Hindlimb muscle (tissue), 1 donor: ENCODE measurements around the gene ADAP1. TPM values are rescaled to one million over a fixed set of nuclear protein-coding genes. Genes with fewer than 3 reads are reported as not detected.

Experiments used
- DNase-seq: peaks from one replicate; pipeline ENCODE4 v3.0.0-alpha.2; 2013
- polyA plus RNA-seq: library from polyadenylated mRNA; unstranded; fragments of 120-200 nt; gene quantifications from one replicate; pipeline ENCODE4 v1.2.1, GENCODE V29; 2013; ENCODE audit not compliant: insufficient read length

ADAP1 gene
- polyA plus RNA-seq, 1 donor = 2.1 TPM

DNA sequence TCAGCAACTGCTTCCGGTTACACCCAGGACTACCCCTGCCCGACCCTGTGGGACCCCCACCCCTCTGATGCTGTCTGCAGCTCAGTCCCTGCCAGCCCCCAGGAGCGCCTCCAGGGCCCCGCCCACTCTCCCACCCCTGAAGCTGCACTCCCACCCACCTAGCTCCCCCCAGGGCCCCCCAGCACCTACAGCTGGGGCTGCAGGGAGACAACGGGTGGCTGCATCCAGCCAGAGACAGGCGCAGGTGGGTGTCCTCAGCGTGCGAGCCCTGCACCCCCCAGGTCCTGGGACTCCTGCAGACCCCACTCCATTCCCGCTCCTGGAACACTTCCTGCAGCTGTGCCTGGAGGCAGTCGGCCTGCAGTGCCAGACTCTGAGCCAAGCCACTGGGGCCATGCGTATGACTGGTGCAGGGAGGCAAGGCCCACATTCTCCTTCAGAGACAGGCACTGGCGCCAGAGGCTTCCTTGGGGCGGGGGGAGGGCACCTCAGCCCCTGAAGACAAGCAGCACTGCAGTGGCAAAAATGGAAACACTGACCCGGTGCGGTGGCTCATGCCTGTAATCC lies 34.6 kb upstream of the ADAP1 start:
- no peak for DNase-seq

DNA sequence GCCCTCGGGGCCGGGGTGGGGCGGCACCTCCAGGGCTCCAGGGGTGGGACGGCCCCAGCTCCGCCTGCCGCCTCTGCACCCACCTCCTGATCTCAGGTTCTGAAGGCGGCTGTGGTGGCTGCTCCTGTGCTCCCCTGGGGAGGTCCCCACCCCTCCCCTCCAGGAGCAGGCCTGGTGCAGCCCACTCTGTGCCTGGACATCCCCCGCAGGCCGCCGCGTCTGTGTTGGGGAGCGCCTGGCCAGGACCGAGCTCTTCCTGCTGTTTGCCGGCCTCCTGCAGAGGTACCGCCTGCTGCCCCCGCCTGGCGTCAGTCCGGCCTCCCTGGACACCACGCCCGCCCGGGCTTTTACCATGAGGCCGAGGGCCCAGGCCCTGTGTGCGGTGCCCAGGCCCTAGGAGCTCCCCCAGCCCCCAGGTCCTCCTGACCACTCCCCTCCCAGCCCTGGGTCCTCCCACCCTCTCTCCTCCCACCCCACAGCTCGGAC lies 34.0 kb upstream of the ADAP1 start:
- DNase-seq = no peak

DNA sequence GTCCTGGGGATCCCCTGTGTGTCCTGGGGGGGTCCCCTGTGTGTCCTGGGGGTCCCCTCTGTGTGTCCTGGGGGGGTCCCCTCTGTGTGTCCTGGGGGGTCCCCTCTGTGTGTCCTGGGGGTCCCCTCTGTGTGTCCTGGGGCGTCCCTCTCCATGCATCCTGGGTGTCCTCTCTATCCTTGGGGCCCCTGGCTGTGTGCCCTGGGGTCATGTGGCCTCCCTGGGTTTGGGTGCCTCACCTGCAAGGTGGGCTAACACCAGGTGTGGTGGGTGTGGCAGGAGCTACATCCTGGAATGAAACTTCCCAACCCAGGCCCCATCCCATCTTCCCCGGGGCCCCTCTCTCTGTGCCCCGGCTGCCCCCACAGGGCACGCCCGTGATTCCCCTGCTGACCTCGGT lies 33.4 kb upstream of the ADAP1 start:
- DNase-seq = no peak

GRCh38 chr7:986766-987751 lies 32.6 kb upstream of the ADAP1 start:
- no peak for DNase-seq

- no peak for DNase-seq
Measured at GRCh38 chr7:985915-986741, 31.6 kb upstream of the ADAP1 start.

GRCh38 chr7:985127-985416 lies 30.6 kb upstream of the ADAP1 start:
- no peak for DNase-seq

- no peak for DNase-seq
Measured at GRCh38 chr7:984361-985126, 30.1 kb upstream of the ADAP1 start.

GRCh38 chr7:983616-984071 lies 29.2 kb upstream of the ADAP1 start:
- no peak for DNase-seq

- DNase-seq = no peak
Measured at GRCh38 chr7:983004-983615, 28.6 kb upstream of the ADAP1 start, which contains the start of gene CYP2W1. CYP2W1 (plus strand) TSS chr7:983181; CDS start chr7:983212, 31 bp downstream.

DNA sequence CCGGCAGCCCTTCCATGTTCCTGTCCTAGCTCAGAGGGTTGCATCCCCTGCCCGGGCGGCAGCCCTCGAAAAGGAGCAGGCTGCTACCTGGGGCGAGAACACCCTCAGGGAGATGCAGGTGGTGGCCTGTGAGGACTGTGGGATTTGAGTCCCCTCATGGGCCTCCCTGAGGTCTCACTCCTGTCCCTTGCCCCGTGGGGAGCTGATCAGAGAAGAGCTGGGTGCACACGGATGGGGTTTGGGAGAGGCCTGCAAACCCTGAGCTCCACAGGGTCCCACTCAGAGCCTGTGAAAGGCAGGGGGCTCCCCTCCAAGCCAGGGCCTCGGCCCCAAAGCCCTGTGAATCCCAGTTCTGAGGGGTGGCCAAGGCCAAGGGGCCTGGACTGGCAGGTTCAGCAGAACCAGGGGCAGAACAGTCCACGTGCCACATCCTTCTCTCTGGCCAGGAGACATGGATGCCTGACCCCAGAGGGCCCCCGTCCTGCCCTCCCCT lies 28.1 kb upstream of the ADAP1 start:
- no peak for DNase-seq

DNA sequence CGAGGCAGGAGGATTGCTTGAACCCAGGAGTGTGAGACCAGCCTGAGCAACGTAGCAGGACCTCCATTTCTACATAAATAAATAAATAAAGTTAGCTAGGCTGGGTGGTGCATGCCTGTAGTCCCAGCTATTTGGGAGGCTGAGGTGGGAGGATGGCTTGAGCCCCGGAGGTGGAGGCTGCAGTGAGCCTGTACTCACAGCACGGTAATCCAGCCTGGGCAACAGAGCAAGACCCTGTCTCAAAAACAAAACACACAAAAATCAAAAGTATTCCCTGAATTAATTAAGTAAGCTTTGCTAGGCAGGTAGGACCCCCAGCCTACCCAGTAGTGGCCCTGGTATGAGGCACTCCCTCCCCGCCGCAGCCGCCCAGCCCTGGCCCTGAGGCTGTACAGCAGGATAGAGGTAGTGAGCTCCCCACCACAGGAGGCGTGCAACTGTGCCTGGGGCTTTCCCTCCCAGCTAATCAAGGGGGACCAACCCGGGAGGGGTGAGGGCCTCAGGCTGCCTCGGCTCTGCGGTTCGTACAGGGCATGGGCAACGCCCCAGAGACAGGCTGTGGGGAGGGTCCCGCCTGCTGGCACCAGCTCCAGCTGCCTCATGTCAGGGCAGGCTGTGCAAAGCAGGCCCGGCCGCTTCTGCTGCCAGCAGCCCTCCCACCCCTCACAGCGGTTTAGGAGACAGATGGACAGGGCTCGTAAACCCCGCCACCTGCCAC lies 27.5 kb upstream of the ADAP1 start:
- DNase-seq = no peak

DNA sequence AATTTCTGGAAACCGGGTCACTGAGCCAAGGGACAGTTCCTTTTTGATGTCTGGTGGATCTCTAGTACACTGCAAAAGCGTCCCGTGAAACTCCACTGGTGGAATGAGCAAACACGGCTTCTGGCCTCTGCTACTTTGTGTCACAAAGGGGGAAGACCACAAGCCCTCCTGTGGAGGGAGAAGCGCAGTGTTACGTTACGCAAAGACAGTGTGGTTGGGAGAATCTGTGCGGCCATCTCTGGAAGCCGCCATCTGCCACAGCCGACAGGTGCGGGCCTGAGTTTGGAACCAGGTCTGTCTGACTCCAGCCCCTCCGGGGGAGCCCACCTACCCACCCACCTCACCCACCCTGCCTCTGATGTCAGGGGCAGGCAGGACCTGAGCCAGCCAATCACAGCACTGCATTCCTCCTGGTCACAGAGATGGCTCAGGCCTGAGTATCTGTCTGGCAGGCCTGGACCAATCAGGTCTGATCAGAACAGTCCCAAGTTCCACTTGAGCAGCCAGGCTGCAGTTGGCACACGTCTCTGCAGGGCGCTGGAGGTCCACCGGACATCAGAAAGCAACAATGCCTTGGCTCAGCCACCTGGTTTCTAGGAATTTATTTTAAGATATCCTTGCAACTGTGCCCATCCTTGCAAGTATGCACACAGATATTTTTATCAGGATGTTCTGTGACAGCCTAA lies 25.5 kb upstream of the ADAP1 start:
- no peak for DNase-seq

DNA sequence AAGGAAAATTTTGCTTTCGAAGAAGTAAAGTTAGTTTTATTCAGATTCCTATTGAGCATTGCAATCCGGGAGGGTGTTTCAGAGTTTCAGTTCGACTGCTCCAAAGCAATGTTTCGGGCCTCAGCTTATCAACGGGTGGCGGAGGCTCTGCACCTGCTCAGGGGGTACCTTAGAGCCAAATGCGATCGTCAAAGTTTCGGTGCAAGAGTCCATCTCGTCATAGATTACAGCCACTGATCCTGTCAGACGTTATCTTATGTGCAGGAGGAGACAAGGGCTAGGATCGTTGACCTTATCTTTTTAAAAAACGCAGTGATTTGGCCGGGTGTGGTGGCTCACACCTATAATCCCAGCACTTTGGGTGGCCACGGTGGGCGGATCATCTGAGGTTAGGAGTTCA lies 24.7 kb upstream of the ADAP1 start:
- no peak for DNase-seq

GRCh38 chr7:978416-979091 lies 24.1 kb upstream of the ADAP1 start:
- DNase-seq = no peak

- no peak for DNase-seq
Measured at GRCh38 chr7:978049-978346, 23.5 kb upstream of the ADAP1 start.

DNA sequence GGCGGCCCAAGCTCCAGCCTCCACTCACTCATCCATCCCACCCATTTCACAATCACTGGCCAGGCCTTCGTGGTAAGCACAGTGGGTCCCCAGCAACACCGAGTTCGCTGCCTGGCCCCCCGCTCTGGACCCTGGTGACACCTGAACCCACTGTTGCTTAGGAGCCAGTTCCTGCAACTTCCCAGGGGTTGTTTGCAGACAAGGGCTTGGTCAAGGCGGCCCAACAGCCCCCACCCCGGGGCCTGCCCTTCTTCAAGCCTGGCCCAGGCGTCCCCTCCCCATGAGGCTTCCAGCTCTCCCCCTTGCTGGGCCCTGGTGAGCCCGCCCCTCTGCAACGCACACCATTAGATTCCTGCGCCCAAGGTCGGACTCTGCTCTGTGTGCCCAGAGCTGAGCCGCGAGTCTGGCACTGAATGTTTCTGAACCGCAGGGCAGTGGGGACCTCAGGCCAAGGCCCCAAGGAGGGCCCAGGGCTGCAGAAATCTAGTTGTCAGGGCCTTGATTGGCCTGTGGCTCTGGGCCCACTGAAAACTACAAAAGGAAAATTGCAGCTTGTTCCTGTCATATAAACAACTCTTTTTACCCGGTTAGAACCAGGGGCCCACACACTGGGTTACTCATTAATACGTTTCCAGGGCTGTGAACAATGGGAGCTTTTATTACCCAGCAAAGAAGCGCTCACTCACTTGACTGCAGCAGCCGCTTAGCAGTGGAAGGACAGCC lies 23.0 kb upstream of the ADAP1 start:
- no peak for DNase-seq

DNA sequence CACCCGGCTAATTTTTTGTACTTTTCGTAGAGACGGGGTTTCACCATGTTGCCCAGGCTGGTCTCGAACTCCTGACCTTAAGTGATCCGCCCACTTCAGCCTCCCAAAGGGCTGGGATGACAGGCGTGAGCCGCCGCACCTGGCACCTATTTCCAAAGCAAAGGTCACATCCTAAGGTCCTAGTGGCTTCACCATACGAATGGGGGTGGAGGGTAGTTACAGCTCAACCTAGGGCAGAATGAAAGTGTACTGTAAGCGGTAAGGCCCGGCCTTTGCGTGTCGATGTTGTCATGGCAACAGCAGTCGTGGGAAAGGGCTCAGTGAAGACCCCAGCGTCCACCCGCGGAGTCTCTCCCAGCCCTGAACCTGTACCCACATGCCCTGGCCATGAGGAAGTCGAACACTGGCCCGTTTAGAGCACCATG lies 22.4 kb upstream of the ADAP1 start:
- DNase-seq = no peak

DNA sequence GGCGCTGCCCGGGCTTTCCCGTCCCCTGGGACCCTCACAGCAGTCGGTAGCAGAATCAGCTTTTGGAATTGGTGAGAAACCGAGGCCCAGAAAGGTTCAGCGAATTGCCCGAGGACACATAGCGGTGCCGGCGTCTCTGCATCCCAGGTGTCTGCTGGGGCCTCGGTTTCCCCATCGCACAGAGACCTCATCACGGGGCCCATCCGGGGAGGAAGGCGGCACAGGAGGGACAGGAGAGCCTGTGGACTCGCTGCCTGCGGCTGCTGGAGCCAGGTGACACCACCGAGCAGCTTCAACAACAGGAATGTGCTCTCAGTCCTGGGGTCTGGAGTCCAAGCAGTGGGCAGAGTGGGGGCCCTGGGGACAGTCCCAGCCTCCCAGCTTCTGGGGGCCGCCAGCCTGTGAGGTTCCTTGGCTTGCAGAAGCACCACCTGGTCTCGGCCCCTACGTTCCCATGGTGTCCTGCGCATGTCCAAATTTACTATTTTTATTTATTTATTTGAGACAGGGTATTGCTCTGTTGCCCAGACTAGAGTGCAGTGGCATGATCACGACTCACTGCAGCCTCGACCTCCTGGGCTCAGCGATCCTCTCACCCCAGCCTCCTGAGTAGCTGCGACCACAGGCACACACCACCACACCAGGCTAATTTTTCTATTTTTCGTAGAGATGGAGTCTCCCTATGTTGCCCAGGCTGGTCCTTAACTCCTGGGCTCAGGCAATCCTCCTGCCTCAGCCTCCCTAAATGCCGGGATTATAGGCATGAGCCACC lies 21.4 kb upstream of the ADAP1 start:
- no peak for DNase-seq
